Stomach smooth muscle (tissue), 2 donors: ENCODE measurements around the gene CLEC4M.
"Not testable (repeated sequence)": the region's sequence is repeated elsewhere in the genome, so short reads cannot be mapped to it uniquely, and the experiment has no call there.

Experiments used
- H3K27ac ChIP-seq: one replicate; pipeline ENCODE4 v1.7.0; 2013; ENCODE audit warnings: mild to moderate bottlenecking, low read length, inconsistent platforms
- H3K27me3 ChIP-seq, 2 donors: one replicate each; pipeline ENCODE4 v1.7.0; 2013; ENCODE audit warnings: low read length in 2 of 2; ENCODE audit not compliant: insufficient read depth in 2 of 2, control insufficient read depth in 1 of 2
- H3K36me3 ChIP-seq, 2 donors: one replicate each; pipeline ENCODE4 v1.7.0; 2013; ENCODE audit warnings: low read length in 2 of 2; ENCODE audit not compliant: control insufficient read depth in 2 of 2, insufficient read depth in 2 of 2
- H3K4me1 ChIP-seq: one replicate; pipeline ENCODE4 v1.7.0; 2013; ENCODE audit warnings: low read length; ENCODE audit not compliant: control insufficient read depth, insufficient read depth
- H3K4me3 ChIP-seq, 2 donors: one replicate each; pipeline ENCODE4 v1.7.0; 2013; ENCODE audit warnings: low read length in 2 of 2
- H3K9ac ChIP-seq, 2 donors: one replicate each; pipeline ENCODE4 v1.7.0; 2013; ENCODE audit warnings: low read length in 2 of 2, mild to moderate bottlenecking in 1 of 2
- H3K9me3 ChIP-seq, 2 donors: one replicate each; pipeline ENCODE4 v1.7.0; 2013; ENCODE audit warnings: low read length in 2 of 2; ENCODE audit not compliant: control insufficient read depth in 2 of 2
- donor health status: healthy.
- donor health status: Pancreatic carcinoma.

The CLEC4M gene

DNA sequence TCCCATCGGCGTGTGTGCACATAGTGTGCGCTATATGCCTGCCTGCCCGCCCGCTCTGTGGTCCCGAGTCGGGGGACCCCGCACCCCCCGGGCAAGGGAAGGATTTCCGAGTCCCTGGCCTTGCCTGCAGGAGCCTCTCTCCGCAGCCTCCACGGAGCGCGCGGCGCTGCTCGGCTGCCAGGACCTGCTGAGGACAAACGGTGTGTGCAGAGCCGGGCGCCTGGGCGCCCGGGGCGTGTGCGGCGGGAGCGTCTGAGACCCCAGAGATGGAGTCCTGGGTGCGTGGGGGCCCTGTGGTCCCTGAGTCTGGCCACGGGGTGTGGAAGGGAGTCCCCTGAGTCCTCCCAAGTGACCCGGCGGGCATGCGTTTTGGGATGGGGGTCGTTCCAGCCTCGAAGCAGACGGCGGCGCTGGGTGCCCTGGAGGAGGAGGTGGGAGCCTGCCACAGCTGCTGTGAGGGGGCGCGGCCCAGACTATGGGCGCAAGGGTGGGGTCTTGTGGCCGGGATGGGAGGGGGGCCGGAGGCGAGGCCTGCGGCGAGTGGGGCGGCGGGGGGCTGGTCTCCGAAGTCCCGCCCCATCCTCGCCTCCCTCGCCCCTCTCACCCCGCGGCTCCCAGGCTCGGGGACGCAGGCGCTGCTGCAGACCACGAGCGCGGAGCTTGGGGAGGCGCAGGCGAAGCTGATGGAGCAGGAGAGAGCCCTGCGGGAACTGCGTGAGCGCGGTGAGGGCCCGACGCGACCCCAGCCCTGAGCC lies 25.3 kb downstream of the CLEC4M start:
- H3K9ac ChIP-seq: no peak overlapping the region
- no peaks in the 10 kb centered on the region for H3K36me3 ChIP-seq
- no peak overlapping the region for H3K27ac ChIP-seq
- no peak overlapping the region for H3K4me3 ChIP-seq
- H3K4me1 ChIP-seq: no peaks in the 10 kb centered on the region
- H3K27me3 ChIP-seq: peaks cover 25 to 40% of the 10 kb centered on the region in 2 donors
- no peaks in the 10 kb centered on the region for H3K9me3 ChIP-seq

DNA sequence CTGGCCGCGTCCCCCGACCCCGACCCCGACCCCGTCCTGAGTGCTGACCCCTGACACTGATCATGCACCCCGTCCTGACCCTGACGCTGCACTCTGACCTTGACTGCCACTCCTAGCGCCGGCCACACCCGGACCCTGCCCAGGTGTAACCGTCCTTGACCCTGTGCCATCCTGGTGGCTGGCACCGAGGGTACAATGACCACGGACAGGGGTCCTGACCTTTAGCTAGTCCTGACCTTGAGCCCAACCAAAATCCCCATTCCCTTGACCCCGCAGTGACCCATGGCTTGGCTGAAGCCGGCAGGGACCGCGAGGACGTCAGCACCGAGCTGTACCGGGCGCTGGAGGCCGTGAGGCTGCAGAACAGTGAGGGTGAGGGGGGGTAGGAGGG lies 25.9 kb downstream of the CLEC4M start:
- no peak overlapping the region for H3K9ac ChIP-seq
- no peaks in the 10 kb centered on the region for H3K4me1 ChIP-seq
- H3K36me3 ChIP-seq: no peaks in the 10 kb centered on the region
- peaks cover 20 to 40% of the 10 kb centered on the region in 2 donors for H3K27me3 ChIP-seq
- H3K27ac ChIP-seq: no peak overlapping the region
- no peak overlapping the region for H3K4me3 ChIP-seq
- H3K9me3 ChIP-seq: no peaks in the 10 kb centered on the region

DNA sequence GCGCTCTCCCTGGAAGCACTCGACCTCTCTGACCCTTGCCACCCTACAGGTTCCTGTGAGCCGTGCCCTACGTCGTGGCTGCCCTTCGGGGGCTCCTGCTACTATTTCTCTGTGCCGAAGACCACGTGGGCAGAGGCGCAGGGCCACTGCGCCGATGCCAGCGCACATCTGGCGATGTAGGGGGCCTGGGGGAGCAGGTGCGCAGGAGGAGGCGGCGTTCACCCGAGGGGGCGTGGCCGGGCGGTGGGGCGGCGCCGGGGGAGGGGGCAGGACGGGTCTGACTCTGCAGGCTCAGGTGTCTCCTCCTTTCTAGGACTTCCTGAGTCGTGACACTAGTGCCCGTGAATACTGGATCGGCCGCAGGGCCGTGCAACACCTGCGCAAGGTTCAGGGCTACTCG lies 26.4 kb downstream of the CLEC4M start:
- H3K27ac ChIP-seq: no peak overlapping the region
- no peaks in the 10 kb centered on the region for H3K4me1 ChIP-seq
- H3K9ac ChIP-seq: no peak overlapping the region
- no peaks in the 10 kb centered on the region for H3K36me3 ChIP-seq
- peaks cover 20 to 40% of the 10 kb centered on the region in 2 donors for H3K27me3 ChIP-seq
- H3K9me3 ChIP-seq: no peaks in the 10 kb centered on the region
- no peak overlapping the region for H3K4me3 ChIP-seq

DNA sequence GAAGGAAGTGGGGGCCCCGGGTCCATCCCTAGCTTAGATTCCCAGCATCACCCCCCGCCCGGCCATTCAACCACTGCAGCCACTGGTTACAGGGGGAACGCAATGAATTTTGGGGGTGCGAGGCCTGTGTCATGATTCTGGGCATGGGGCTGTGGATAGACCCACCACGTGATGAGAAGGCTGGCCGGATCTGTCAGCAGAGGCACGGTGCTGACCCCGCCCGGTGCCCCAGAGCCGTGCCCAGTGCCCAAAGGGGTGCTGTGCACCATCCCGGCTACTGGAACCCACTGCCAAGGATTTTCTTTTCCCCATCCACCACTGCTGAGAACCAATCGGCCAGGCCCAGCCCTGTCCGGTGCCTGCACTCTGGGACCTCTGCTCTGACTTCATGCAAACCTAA lies 27.4 kb downstream of the CLEC4M start:
- H3K4me1 ChIP-seq: no peaks in the 10 kb centered on the region
- H3K27ac ChIP-seq: no peak overlapping the region
- no peak overlapping the region for H3K9ac ChIP-seq
- no peaks in the 10 kb centered on the region for H3K36me3 ChIP-seq
- no peak overlapping the region for H3K4me3 ChIP-seq
- peaks cover 20 to 36% of the 10 kb centered on the region in 2 donors for H3K27me3 ChIP-seq
- H3K9me3 ChIP-seq: no peaks in the 10 kb centered on the region

DNA sequence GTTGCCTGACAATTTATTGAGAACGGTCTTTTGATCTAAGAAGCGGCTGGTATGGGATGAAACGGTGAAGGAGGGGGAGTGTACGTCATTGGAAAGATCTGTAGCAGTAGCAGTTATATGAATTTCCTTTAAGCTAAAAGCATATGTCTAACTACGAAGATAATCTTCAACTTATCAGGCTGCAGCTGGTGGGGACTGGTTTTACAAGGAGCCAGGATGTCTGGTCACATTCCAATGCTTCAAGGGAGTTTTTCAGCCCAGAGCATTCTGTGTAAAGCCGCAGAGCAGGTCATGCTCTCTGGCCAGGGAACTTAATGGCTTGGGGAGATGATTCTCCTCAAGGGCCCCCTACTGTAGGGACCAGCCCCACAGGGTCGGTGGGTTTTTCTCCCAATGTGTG lies 29.2 kb downstream of the CLEC4M start:
- Histone ChIP-seq H3K27ac (no peak overlapping the region), H3K9me3 (no peaks in the 10 kb centered on the region), H3K9ac (no peak overlapping the region), H3K4me3 (no peak overlapping the region), H3K36me3 (no peaks in the 10 kb centered on the region), H3K27me3 (peaks cover 17 to 31% of the 10 kb centered on the region in 2 donors), H3K4me1 (no peaks in the 10 kb centered on the region)

DNA sequence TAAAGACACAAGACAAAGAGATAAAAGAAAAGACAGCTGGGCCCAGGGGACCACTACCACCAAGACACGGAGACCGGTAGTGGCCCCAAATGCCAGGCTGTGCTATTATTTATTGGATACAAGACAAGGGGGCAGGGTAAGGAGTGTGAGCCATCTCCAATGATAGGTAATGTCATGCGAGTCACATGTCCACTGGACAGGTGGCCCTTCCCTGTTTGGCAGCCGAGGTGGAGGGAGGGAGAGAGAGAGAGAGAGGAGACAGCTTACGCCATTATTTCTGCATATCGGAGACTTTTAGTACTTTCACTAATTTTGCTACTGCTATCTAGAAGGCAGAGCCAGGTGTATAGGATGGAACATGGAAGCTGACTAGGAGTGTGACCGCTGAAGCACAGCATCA lies 29.7 kb downstream of the CLEC4M start:
- not testable (repeated sequence) for H3K4me3 ChIP-seq, H3K9me3 ChIP-seq, H3K36me3 ChIP-seq, H3K9ac ChIP-seq, H3K4me1 ChIP-seq, H3K27ac ChIP-seq
- peaks cover 15 to 27% of the 10 kb centered on the region in 2 donors for H3K27me3 ChIP-seq

GRCh38 chr19:7793493-7793892 lies 30.4 kb downstream of the CLEC4M start:
- peaks cover 10 to 24% of the 10 kb centered on the region in 2 donors for H3K27me3 ChIP-seq
- no peaks in the 10 kb centered on the region for H3K9me3 ChIP-seq
- no peaks in the 10 kb centered on the region for H3K4me1 ChIP-seq
- no peaks in the 10 kb centered on the region for H3K36me3 ChIP-seq
- no peak overlapping the region for H3K27ac ChIP-seq
- H3K4me3 ChIP-seq: no peak overlapping the region
- no peak overlapping the region for H3K9ac ChIP-seq

DNA sequence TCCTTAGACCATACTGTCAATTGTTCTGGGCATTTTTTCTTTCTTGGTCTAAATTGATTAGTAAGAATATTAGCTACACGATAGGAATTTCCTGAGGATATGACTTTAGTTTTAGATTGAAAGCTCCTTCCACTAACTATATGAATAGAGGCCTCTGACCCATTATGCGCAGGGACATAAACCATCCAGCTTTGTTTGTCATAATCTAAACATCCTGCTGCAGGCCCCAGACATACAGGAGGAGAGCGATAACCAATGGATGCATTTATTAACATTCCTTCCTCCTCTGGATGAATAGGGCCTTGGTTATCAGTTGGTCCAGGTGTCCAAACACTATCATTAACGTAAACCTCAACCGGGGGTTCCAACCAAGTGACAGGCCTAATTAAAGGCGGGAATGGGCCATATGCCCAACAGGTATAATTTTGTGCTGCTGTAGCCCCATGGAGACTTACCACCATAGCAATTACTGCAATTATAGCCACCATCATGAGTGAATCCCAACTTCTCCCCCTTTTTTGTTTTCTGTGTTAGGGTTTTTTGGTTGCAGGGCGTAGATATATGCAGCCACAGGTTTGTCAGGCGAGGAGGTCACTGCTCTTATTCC lies 32.6 kb downstream of the CLEC4M start:
- H3K4me1 ChIP-seq: peaks cover 2% of the 10 kb centered on the region
- no peaks in the 10 kb centered on the region for H3K9me3 ChIP-seq
- H3K27me3 ChIP-seq: peaks cover 5 to 8% of the 10 kb centered on the region in 2 donors
- H3K4me3 ChIP-seq: no peak overlapping the region
- no peak overlapping the region for H3K27ac ChIP-seq
- no peaks in the 10 kb centered on the region for H3K36me3 ChIP-seq
- no peak overlapping the region for H3K9ac ChIP-seq

GRCh38 chr19:7799640-7800355 lies 36.8 kb downstream of the CLEC4M start:
- no peak overlapping the region for H3K27ac ChIP-seq
- H3K4me1 ChIP-seq: peaks cover 2% of the 10 kb centered on the region
- H3K27me3 ChIP-seq: peaks cover 9 to 21% of the 10 kb centered on the region in 2 donors
- no peaks in the 10 kb centered on the region for H3K36me3 ChIP-seq
- peak overlapping the region in 1 of 2 donors; percentile 40 for H3K4me3 ChIP-seq
- H3K9ac ChIP-seq: no peak overlapping the region
- peaks cover 0 to 5% of the 10 kb centered on the region in 2 donors for H3K9me3 ChIP-seq

- Histone ChIP-seq H3K4me1 (peaks cover 2% of the 10 kb centered on the region), H3K4me3 (no peak overlapping the region), H3K27ac (no peak overlapping the region), H3K36me3 (no peaks in the 10 kb centered on the region), H3K27me3 (peaks cover 9 to 21% of the 10 kb centered on the region in 2 donors), H3K9me3 (peaks cover 0 to 5% of the 10 kb centered on the region in 2 donors), H3K9ac (no peak overlapping the region)
These were observed 38.1 kb downstream of the CLEC4M start for GRCh38 chr19:7801020-7801570.
